ENCODE measurements around the gene HOMER2. TPM values are rescaled to one million over a fixed set of nuclear protein-coding genes. Genes with fewer than 3 reads are reported as not detected.

The HOMER2 gene
- total RNA-seq, 1 experiment from 2014 or later, result 22.6 TPM

GRCh38 chr15:82963471-82964341 is 11.2 kb upstream of the HOMER2 start:
- TF ChIP-seq EZH2phosphoT487 (IDR thresholded peaks at IDR 0.05; ENCODE audit: borderline replicate concordance, low read length) (no peak), EZH2 (IDR thresholded peaks at IDR 0.05; ENCODE audit: low read length, unreplicated experiment) (no peak), CTCF (conservative IDR thresholded peaks at IDR 0.05; ENCODE audit: low read depth, low read length) (no peak)
- Histone ChIP-seq H3K9ac (ENCODE audit: low read length) (no peak overlapping the region), H3K27ac (ENCODE audit: low read length) (no peak overlapping the region), H2AFZ (ENCODE audit: low read length) (no peak overlapping the region), H3K27me3 (ENCODE audit: low read length) (no peaks in the 10 kb centered on the region), H3K9me2 (replicated peaks; ENCODE audit: low read length) (no peaks in the 10 kb centered on the region), H3K4me3 (ENCODE audit: low read length) (no peak overlapping the region), H3K4me2 (ENCODE audit: low read length) (no peak overlapping the region), H3K9me3 (ENCODE audit: low read length) (no peaks in the 10 kb centered on the region), H4K20me1 (ENCODE audit: low read length) (no peaks in the 10 kb centered on the region), H3K4me1 (ENCODE audit: insufficient read depth, low read length) (no peaks in the 10 kb centered on the region), H3K79me2 (ENCODE audit: low read length) (no peaks in the 10 kb centered on the region), H3K36me3 (ENCODE audit: low read depth, low read length) (no peaks in the 10 kb centered on the region), H3F3A (ENCODE audit: low read length, unreplicated experiment) (no peaks in the 10 kb centered on the region)
- no peak for ATAC-seq
- CTCF ChIA-PET, result no interaction called here
- no peak for DNase-seq
- no TSS peak for BruUV-seq (replicated peaks)
- POLR2A ChIA-PET (ENCODE audit: unreplicated experiment), result no interaction called here
- intact Hi-C loops (cut with micrococcal nuclease), result no loop called here

- Histone ChIP-seq H3K4me3 (ENCODE audit: low read length) (no peak overlapping the region), H3F3A (ENCODE audit: low read length, unreplicated experiment) (no peaks in the 10 kb centered on the region), H3K9ac (ENCODE audit: low read length) (no peak overlapping the region), H3K36me3 (ENCODE audit: low read depth, low read length) (no peaks in the 10 kb centered on the region), H3K9me3 (ENCODE audit: low read length) (no peaks in the 10 kb centered on the region), H4K20me1 (ENCODE audit: low read length) (no peaks in the 10 kb centered on the region), H3K4me2 (ENCODE audit: low read length) (no peak overlapping the region), H3K9me2 (replicated peaks; ENCODE audit: low read length) (no peaks in the 10 kb centered on the region), H3K79me2 (ENCODE audit: low read length) (no peaks in the 10 kb centered on the region), H3K27me3 (ENCODE audit: low read length) (no peaks in the 10 kb centered on the region), H3K4me1 (ENCODE audit: insufficient read depth, low read length) (no peaks in the 10 kb centered on the region), H2AFZ (ENCODE audit: low read length) (no peak overlapping the region), H3K27ac (ENCODE audit: low read length) (no peak overlapping the region)
- intact Hi-C loops (cut with micrococcal nuclease), result no loop called here
- BruUV-seq (replicated peaks), result no TSS peak
- DNase-seq (no peak), ATAC-seq (no peak)
- CTCF ChIA-PET, result no interaction called here
- TF ChIP-seq EZH2phosphoT487 (IDR thresholded peaks at IDR 0.05; ENCODE audit: borderline replicate concordance, low read length) (no peak), EZH2 (IDR thresholded peaks at IDR 0.05; ENCODE audit: low read length, unreplicated experiment) (no peak), CTCF (conservative IDR thresholded peaks at IDR 0.05; ENCODE audit: low read depth, low read length) (no peak)
- POLR2A ChIA-PET (ENCODE audit: unreplicated experiment), result no interaction called here
Observed at GRCh38 chr15:82960766-82961165, 8.2 kb upstream of the HOMER2 start.

- DNase-seq (no peak), ATAC-seq (no peak)
- Histone ChIP-seq H4K20me1 (ENCODE audit: low read length) (no peaks in the 10 kb centered on the region), H3K4me3 (ENCODE audit: low read length) (no peak overlapping the region), H2AFZ (ENCODE audit: low read length) (no peak overlapping the region), H3K9me2 (replicated peaks; ENCODE audit: low read length) (no peaks in the 10 kb centered on the region), H3K4me2 (ENCODE audit: low read length) (no peak overlapping the region), H3K9me3 (ENCODE audit: low read length) (no peaks in the 10 kb centered on the region), H3K36me3 (ENCODE audit: low read depth, low read length) (no peaks in the 10 kb centered on the region), H3F3A (ENCODE audit: low read length, unreplicated experiment) (no peaks in the 10 kb centered on the region), H3K4me1 (ENCODE audit: insufficient read depth, low read length) (no peaks in the 10 kb centered on the region), H3K9ac (ENCODE audit: low read length) (no peak overlapping the region), H3K79me2 (ENCODE audit: low read length) (no peaks in the 10 kb centered on the region), H3K27me3 (ENCODE audit: low read length) (no peaks in the 10 kb centered on the region), H3K27ac (ENCODE audit: low read length) (no peak overlapping the region)
- TF ChIP-seq EZH2 (IDR thresholded peaks at IDR 0.05; ENCODE audit: low read length, unreplicated experiment), result no peak
- no peak for TF ChIP-seq CTCF (conservative IDR thresholded peaks at IDR 0.05; ENCODE audit: low read depth, low read length)
- no peak for TF ChIP-seq EZH2phosphoT487 (IDR thresholded peaks at IDR 0.05; ENCODE audit: borderline replicate concordance, low read length)
- ChIA-PET POLR2A (ENCODE audit: unreplicated experiment) (no interaction called here), CTCF (no interaction called here)
- BruUV-seq (replicated peaks), result no TSS peak
- intact Hi-C loops (cut with micrococcal nuclease), result no loop called here
Observed at GRCh38 chr15:82959423-82959822, 6.9 kb upstream of the HOMER2 start.

Measured in PC-3 (cell line).